Adipocyte (in vitro differentiated cells): ENCODE results near the gene REG3A.

ENCODE experiments used
- DNase-seq: peaks from one replicate; pipeline ENCODE4 v3.0.0-alpha.2; 2015; ENCODE audit warnings: low read depth
- H3K27me3 ChIP-seq: replicated peaks from 2 replicates; pipeline ENCODE4 v1.7.0; 2013; ENCODE audit warnings: mild to moderate bottlenecking, low read length, moderate library complexity; ENCODE audit not compliant: control insufficient read depth, insufficient read depth
- H3K36me3 ChIP-seq: 2 replicates; pipeline ENCODE4 v1.7.0; 2013; ENCODE audit warnings: low read length, mild to moderate bottlenecking, moderate library complexity; ENCODE audit not compliant: control insufficient read depth, insufficient read depth, severe bottlenecking
- H3K4me1 ChIP-seq: 2 replicates; pipeline ENCODE4 v1.7.0; 2013; ENCODE audit warnings: mild to moderate bottlenecking, low read length, moderate library complexity; ENCODE audit not compliant: control insufficient read depth, insufficient read depth
- H3K4me3 ChIP-seq: 2 replicates; pipeline ENCODE4 v1.7.0; 2013; ENCODE audit warnings: mild to moderate bottlenecking, low read length, moderate library complexity
- H3K9ac ChIP-seq: 2 replicates; pipeline ENCODE4 v1.7.0; 2013; ENCODE audit warnings: mild to moderate bottlenecking, low read length, moderate library complexity
- H3K9me3 ChIP-seq: 2 replicates; pipeline ENCODE4 v1.7.0; 2013; ENCODE audit warnings: mild to moderate bottlenecking, low read length, moderate library complexity; ENCODE audit not compliant: control insufficient read depth

Gene REG3A

DNA sequence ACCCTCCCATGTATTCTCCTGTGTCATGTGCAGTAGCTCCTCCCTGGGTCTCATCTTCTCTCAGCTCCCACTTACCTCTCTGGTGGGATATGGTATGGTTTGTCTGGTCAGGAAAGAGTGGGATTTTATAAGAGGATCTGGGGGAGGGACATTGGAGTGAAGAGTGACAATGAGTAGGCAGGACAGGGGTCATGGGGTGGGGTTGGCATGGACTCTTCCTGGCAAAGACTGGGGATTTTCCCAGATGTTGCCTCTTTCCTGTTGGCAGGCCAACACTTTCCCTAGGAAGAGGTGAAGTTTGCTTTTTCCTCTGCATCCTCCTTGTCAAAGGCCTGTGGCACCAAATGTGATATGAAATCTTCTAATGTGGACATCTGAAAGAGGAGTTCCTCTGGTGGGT, at the start of gene REG3A:
Gene REG3A, minus strand, starts transcription at position 101 of the 400 bp plus-strand sequence. CDS start 348 bp downstream, outside the sequence.
- no peak within 1 kb of the TSS for H3K9ac ChIP-seq
- H3K27me3 ChIP-seq = no peaks in the 10 kb centered on the region
- no peaks in the 10 kb centered on the region for H3K36me3 ChIP-seq
- H3K4me1 ChIP-seq = no peaks in the 10 kb centered on the region
- no peak for DNase-seq
- H3K4me3 ChIP-seq = no peak within 1 kb of the TSS
- no peaks in the 10 kb centered on the region for H3K9me3 ChIP-seq

DNA sequence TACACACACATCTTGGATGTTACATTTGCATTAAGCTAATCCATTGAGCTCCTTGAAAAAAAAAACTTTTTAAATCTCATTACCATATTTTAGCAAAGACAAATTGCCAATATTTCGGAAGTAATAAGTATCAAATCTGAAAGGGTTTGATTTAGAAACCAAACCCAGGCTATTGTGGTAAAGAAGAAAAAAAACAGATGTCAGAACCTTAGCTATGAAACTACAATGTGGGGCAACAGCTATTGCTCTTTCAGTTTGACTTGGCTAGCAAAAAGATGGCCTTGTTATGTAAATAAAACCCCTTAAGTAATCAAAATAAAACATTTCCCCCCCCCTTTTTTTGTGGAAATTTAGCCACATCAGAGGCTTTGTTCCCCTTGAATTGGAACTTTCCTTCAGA, 41.2 kb upstream of the REG3A start:
- no peak for DNase-seq
- H3K27me3 ChIP-seq = no peaks in the 10 kb centered on the region
- no peak overlapping the region for H3K4me3 ChIP-seq
- H3K36me3 ChIP-seq = no peaks in the 10 kb centered on the region
- H3K9ac ChIP-seq = no peak overlapping the region
- H3K4me1 ChIP-seq = no peaks in the 10 kb centered on the region
- H3K9me3 ChIP-seq = no peaks in the 10 kb centered on the region

- Histone ChIP-seq H3K27me3 (no peaks in the 10 kb centered on the region), H3K36me3 (no peaks in the 10 kb centered on the region), H3K4me1 (no peaks in the 10 kb centered on the region), H3K9me3 (no peaks in the 10 kb centered on the region), H3K9ac (no peak overlapping the region), H3K4me3 (no peak overlapping the region)
- DNase-seq = no peak
Measured at GRCh38 chr2:79191816-79192215, 32.3 kb upstream of the REG3A start.

GRCh38 chr2:79191081-79191480, 31.5 kb upstream of the REG3A start:
- Histone ChIP-seq H3K4me3 (no peak overlapping the region), H3K9me3 (no peaks in the 10 kb centered on the region), H3K27me3 (no peaks in the 10 kb centered on the region), H3K36me3 (no peaks in the 10 kb centered on the region), H3K4me1 (no peaks in the 10 kb centered on the region), H3K9ac (no peak overlapping the region)
- no peak for DNase-seq

DNA sequence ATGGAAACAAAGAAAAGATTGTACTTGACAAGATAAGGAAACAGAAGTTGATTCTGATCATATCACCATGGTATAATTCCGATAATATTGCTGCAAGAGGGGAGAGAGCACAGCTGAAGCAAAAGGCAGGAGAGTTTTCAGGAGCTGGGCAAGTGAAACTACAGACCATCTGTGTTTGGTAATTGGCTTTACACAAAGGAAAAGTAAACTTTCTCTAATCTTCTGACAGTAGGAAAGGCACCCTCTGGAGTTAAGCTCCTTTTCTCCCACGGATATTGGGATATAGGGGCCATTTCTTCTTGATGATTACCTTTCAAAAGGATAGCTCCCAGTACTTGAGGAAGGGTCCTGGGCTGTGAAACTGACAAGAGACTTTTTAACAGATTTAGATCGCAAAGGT, 29.9 kb upstream of the REG3A start:
- H3K4me3 ChIP-seq = no peak overlapping the region
- DNase-seq = no peak
- no peak overlapping the region for H3K9ac ChIP-seq
- no peaks in the 10 kb centered on the region for H3K36me3 ChIP-seq
- H3K27me3 ChIP-seq = no peaks in the 10 kb centered on the region
- H3K9me3 ChIP-seq = peaks cover 3% of the 10 kb centered on the region
- no peaks in the 10 kb centered on the region for H3K4me1 ChIP-seq

DNA sequence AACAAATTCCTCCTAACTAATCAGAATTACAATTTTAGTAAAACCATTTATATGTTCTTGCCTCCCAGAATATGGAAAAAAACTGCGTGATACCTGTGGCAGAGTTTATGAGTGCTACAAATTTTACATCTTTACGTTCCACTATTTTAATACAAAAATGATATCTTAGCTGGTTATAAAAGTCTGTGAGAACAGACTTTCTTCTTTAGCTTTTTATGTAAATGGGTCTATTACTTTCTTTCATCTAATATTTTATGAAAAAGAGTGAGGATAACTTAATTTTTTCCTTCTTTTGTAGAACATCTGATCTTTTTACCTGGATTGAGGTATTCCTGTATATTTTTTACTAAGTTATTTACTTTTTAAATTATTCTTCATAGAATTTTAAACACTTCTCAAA, 22.1 kb upstream of the REG3A start:
- no peaks in the 10 kb centered on the region for H3K36me3 ChIP-seq
- no peak for DNase-seq

DNA sequence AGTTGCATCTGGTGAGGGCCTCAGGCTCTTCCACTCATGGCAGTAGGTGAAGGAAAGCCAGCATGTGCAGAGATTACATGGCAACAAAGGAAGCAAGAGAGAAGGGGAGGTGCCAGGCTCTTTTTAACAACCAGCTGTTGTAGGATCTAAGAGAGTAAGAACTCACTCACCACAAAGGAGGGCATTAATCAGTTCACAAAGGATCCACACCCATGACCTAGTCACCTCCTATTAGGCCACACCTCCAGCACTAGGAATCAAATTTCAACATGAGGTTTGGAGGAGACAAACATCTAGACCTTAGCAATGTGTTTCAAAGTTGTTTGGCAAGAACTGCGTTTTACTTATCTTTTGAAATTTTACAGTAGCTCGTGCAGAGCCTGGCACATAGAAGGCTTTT, 20.5 kb upstream of the REG3A start:
- DNase-seq = no peak
- Histone ChIP-seq H3K27me3 (no peaks in the 10 kb centered on the region), H3K4me1 (no peaks in the 10 kb centered on the region), H3K9ac (no peak overlapping the region), H3K9me3 (peaks cover 17% of the 10 kb centered on the region), H3K36me3 (no peaks in the 10 kb centered on the region), H3K4me3 (no peak overlapping the region)

More for the DNA sequence above, 22.1 kb upstream of the REG3A start:
- H3K9me3 ChIP-seq = peaks cover 17% of the 10 kb centered on the region
- no peak overlapping the region for H3K4me3 ChIP-seq
- no peak overlapping the region for H3K9ac ChIP-seq
- H3K4me1 ChIP-seq = no peaks in the 10 kb centered on the region
- H3K27me3 ChIP-seq = no peaks in the 10 kb centered on the region

DNA sequence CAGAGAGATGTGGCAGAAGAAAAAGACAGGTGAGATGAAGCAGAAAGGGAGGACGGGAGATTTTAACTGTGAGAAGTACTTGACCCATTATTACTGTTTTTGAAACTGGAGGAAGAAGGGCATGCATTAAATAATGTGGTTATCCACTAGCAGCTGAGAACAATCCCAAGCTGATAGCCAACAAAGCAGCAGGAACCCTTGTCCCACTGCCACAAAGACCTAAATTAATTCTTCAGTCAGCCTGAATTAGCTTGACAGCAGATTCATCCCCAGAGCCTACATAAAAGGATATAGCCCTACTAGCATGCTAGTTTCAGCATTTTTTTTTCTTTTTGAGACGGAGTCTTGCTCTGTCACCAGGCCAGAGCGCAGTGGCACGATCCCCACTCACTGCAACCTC, 19.5 kb upstream of the REG3A start:
- Histone ChIP-seq H3K9ac (no peak overlapping the region), H3K9me3 (peaks cover 13% of the 10 kb centered on the region), H3K4me1 (no peaks in the 10 kb centered on the region), H3K36me3 (no peaks in the 10 kb centered on the region), H3K4me3 (no peak overlapping the region), H3K27me3 (no peaks in the 10 kb centered on the region)
- DNase-seq = no peak

DNA sequence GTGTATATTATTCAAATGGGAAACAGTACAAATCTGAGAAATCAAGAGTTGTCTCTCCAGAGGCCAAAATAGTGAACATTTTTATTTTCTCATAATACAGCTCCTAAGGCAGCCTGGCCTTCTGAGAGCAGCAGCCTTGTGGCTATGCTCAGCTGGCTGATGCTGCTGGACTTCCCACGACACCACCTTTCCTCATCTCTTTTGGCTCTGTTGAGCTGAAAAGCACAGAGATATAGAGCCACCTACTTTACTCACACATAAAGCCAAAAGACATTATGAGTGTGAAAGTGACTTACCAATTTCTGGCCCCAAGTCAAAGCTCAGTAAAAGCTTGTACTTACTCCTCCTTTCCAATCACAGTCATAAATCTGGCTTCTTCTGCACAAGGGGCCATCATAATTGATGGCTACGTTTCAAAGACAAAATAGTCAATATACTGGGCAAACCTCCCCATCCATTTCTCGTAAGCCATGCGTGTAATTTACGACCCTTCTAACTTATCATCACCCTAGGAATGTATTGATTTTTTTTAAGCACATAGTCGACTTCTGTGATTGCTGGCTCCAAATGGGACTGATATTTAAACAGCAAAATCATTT, 18.6 kb upstream of the REG3A start:
- no peak for DNase-seq
- H3K9ac ChIP-seq = no peak overlapping the region
- no peaks in the 10 kb centered on the region for H3K36me3 ChIP-seq
- H3K4me3 ChIP-seq = no peak overlapping the region
- H3K4me1 ChIP-seq = no peaks in the 10 kb centered on the region
- no peaks in the 10 kb centered on the region for H3K27me3 ChIP-seq
- H3K9me3 ChIP-seq = peaks cover 13% of the 10 kb centered on the region

DNA sequence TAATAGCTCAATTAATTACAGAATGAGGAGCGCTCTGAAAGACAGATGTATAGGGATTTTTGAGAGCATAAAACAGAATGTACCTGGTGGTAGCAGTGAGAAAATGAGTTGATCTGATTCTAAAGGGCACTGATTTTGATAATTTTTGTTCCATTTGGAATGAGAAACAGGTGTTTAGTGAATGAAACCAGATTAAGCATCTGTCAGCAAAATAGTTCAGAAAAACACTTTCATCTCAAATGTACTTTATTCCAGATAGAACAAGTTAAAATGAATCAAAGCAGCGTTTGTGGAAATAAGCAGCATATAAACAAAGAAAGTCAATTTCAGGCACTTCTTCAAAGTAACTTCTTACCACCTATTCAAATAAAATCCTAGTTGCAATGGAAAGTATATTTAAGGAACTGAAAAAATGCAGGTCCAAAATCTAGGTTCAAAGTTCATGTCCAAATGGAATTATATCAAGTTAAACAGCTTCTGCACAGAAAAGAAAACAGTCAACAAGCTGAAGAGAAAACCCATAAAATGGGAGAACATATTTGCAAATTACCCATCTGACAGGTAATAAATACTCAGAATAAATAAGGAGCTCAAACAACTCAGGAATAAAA, 11.9 kb upstream of the REG3A start:
- no peaks in the 10 kb centered on the region for H3K9me3 ChIP-seq
- H3K9ac ChIP-seq = no peak overlapping the region
- DNase-seq = no peak
- no peak overlapping the region for H3K4me3 ChIP-seq
- H3K4me1 ChIP-seq = no peaks in the 10 kb centered on the region
- no peaks in the 10 kb centered on the region for H3K36me3 ChIP-seq
- no peaks in the 10 kb centered on the region for H3K27me3 ChIP-seq

- Histone ChIP-seq H3K9ac (no peak overlapping the region), H3K4me1 (no peaks in the 10 kb centered on the region), H3K27me3 (no peaks in the 10 kb centered on the region), H3K36me3 (no peaks in the 10 kb centered on the region), H3K9me3 (no peaks in the 10 kb centered on the region), H3K4me3 (no peak overlapping the region)
- DNase-seq = no peak
Measured at GRCh38 chr2:79162801-79163200, 3.2 kb upstream of the REG3A start.

DNA sequence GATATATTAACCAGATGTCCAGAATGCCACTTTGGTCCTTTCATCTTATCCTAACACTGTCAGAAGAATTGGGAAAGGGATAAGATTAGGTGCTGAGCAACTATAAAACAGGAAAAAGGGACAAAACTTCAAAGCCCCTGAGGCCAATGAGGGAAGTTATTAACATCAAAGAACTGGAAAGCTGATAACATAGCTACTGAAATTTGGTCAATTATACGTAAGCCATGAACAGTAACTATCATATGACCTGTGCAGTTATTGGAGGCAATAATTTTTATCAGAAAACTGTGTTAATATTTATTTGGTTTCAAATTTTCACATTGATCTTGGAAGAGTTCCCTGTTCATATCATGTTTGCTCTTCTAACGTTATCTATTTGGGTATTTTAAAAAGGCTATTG, 2.6 kb upstream of the REG3A start:
- Histone ChIP-seq H3K4me1 (no peaks in the 10 kb centered on the region), H3K9me3 (no peaks in the 10 kb centered on the region), H3K9ac (no peak overlapping the region), H3K4me3 (no peak overlapping the region), H3K36me3 (no peaks in the 10 kb centered on the region), H3K27me3 (no peaks in the 10 kb centered on the region)
- no peak for DNase-seq
